ENCODE data around the gene INAFM2.

Gene INAFM2

DNA sequence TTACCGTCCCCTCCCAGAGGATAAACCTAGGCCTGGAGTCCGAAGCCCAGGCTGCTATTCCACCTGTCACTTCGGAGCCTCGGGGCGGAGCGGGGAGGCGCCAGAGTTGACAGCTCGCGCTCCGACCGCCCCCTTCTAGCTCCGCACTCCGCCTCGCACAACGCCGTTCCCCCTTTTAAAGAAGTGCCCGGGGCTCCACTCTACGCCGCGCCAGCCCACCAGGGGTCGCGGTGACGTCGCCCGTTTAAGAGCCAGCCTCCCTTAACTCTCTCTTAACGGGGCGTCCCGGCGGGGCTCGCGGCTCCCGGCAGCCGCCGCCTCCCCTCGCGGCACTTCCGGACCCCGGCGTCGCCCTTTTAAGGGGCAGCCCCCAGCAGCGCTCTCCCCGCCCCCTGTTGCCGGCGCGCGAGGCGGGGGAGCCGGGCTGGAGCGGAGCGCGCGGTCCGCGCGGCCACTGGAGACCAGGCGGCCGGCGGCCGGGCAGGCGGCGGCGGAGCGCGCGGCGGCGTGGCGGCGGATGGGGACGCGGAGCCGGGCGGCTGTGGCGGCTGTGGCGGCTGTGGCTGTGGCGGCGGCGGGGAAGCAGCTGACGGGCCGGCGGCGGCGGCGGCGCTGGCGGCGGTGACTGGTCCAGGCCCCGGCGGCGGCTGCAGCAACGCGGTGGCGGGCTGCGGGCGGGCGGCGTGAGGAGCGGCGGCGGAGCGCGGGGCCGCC lies at the start of gene INAFM2:
Gene INAFM2 (plus strand): TSS at position 454 of the 714 bp plus-strand sequence. CDS start 364 bp downstream, outside the sequence.
- peak; percentile 89 for DNase-seq (ENCODE audit: low spot score)

DNA sequence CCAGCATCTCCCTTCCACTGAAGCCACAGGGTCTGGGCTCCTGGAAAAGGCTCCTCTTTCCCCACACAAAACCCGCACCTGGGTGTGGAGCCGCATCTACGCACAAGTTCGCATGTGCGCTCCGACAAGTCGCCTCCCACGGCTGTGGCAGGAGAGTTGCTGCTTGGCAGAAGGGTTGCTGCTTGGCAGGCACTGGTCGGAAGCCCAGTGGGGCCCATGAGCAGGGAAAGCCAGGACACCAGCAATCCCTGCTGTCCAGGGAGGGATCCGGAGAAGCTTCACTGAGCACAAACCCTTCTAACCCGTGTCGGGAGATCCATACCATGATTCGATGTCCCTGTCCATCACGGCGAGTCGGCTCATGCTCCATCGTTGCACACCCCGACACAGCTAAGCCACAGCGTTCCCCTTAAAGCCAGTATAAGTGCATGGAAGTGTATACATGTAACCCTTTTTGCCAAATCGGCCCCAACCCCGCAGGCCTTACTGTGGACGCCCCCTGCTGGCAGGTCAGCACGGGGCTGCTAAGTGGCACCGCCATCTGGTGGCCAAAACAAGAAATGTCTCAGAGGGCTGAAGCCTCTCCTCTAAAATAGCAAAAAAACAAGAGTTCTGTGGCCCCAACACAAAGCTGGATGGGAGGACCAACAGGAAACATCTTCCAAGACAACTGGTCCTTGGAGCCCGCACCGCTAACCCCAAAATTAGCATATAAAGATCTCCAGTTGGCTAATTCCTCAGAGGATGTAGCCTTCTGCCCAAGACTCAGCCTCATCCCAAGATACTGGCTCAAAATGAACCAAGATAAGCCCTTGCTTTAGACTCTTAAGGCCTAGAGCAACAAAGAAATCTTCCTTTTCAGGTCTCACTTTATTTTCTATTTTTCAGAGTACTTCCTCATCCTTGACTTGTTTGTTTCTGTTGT lies 48.9 kb upstream of the INAFM2 start:
- DNase-seq (ENCODE audit: low spot score): peak; percentile 75

DNA sequence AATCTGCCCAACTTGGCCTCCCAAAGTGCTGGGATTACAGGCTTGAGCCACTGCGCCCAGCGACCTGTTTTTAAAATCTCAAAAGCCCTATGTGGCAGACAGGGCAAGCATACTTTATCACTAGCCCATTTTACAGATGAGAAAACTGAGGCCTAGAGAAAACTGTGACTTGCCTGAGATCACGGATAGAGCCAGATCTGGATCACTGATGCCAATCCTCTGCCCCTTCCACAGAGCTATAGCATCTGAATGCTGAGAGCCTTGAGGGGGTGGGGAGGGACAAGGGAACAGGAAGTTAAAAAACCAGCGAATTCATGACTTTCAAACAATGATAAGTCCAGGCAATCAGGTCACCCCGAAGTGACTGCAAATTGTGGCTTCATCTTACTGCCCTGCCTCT lies 48.0 kb upstream of the INAFM2 start:
- DNase-seq (ENCODE audit: low spot score): no peak

DNA sequence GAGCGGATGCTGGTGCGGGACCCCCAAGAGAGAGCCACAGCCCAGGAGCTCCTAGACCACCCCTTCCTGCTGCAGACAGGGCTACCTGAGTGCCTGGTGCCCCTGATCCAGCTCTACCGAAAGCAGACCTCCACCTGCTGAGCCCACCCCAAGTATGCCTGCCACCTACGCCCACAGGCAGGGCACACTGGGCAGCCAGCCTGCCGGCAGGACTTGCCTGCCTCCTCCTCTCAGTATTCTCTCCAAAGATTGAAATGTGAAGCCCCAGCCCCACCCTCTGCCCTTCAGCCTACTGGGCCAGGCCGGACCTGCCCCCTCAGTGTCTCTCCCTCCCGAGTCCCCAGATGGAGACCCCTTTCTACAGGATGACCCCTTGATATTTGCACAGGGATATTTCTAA lies 47.5 kb upstream of the INAFM2 start:
- DNase-seq (ENCODE audit: low spot score): no peak

DNA sequence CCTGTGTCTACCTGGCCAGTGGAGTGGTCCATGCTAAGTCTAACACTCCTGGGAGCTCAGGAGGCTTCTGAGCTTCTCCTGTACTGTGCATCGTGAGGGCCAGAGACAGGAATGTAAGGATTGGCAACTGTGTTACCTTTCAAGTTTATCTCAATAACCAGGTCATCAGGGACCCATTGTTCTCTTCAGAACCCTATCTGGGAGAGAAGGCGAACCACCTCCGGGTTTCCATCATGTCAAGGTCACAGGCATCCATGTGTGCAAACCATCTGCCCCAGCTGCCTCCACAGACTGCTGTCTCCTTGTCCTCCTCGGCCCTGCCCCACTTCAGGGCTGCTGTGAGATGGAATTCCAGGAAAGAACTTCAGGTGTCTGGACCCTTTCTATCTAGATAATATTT lies 46.6 kb upstream of the INAFM2 start:
- no peak for DNase-seq (ENCODE audit: low spot score)

DNA sequence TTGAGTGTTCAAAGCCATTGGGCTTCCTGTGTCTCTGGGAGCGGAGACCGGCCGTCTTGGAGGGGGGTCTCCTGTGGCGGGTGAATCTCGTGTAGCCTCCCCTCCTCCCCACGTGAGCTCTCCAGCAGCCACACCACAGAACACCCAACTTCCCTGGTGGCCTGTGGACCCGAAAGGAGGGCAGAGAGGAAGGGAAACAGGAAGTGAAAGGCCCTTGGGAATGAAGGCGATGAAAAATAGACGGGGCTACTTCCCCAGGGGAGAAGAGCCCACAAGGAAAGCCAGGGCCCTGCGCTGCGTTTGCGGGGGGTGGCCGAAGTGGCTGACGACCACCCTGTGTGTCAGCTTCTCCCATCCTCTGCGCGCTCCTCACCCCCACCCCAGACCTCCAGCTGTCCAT lies 46.0 kb upstream of the INAFM2 start:
- DNase-seq (ENCODE audit: low spot score): no peak

DNA sequence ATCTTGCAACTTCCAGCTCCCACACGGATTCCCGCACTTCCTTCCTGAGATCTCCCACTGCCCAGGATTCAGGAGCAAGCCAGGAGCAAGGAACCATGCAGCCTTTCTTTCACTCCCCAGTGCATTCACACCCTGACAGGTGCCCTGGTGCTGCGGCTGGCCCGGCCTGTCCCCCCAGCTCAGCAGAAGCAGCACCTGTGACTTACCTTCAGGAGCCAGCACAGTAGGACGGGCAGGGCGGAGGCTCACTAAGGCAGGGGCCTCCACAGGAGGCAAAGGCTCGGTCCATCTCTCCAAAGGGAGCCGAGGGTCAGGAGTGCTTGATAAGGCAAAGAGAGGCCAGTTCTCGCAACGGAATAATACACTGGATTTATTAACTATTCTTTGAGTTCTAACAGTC lies 45.5 kb upstream of the INAFM2 start:
- DNase-seq (ENCODE audit: low spot score): no peak

DNA sequence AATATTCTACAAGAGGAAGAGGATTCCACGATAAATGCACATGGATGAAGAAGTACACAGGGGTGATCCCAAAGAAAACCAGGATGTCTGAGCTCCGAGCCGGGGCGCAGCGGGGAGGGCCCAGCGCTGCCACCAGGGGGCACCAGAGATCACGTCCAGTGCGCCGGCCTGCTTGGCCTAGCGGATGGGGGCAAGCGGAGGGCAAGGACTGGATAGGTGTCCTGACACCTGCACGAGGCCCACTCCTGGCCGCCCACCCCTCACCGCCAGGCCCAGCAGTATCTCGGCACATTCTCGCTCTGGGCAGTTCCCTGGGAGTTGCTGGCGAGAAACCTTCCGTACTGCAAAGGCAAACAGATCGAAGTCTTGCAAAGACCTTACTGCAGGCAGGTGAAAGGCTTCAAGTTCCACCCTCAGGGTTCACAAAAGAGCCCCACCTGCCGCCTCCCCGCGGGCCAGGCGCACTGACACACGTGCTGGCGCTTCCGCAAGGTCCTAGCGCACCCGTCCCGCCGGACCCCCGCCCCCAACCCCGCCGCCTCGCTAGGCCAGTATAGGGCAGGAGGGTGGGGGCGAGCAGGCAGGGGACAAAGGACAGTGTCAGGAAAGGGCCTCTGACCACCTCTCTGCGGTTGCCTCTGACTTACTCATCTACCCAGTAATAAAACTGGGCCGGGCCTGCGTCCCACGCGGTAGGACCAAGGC lies 43.9 kb upstream of the INAFM2 start:
- DNase-seq (ENCODE audit: low spot score): peak; percentile 83

DNA sequence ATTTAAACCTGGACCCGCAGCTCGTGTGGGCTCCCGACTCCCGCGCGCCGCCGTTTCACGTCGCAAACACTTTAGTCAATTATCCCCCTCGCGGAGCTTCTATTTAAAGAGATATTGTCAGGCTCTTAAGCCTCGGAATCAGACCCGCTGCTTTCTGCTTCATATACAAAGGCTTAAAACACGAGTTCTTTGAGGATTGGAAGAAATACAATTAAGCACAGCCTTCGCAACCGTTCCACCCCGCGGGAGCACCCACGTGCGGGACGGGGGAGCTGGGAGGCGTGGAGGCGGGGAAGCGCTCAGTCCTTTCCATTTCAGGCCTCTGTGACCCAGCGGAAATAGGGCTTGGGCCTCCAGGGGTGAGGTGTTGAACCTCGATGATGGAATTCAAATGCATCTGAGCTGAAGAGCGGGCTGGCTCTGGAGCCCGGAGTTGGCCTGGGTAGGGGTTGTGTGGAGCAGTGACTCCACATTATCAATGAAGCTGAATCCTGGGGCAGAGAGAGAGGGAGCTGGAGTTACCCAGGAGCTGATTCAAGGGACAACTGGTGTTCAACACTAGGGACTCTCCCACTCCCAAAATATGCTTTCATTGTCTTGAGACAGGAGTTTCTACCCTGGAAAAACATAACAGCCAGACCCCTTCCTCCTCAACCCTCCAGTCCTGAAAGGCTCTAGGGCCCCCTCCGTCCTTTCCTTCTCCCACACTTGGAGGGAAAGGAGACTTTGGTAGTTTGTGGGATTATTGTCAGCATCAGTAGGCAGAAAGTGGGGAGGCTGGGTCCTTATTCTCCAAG lies 43.0 kb upstream of the INAFM2 start:
- DNase-seq (ENCODE audit: low spot score): no peak

GRCh38 chr15:40281057-40281800 lies 42.3 kb upstream of the INAFM2 start:
- no peak for DNase-seq (ENCODE audit: low spot score)

GRCh38 chr15:40281801-40282146 lies 41.7 kb upstream of the INAFM2 start:
- no peak for DNase-seq (ENCODE audit: low spot score)

GRCh38 chr15:40282147-40282868 lies 41.2 kb upstream of the INAFM2 start:
- DNase-seq (ENCODE audit: low spot score): peak; percentile 90

GRCh38 chr15:40282869-40283614 lies 40.5 kb upstream of the INAFM2 start, which contains the start of gene ANKRD63:
ANKRD63 (minus strand) TSS chr15:40283064; CDS start chr15:40282586, 478 bp downstream.
- peak; percentile 79 for DNase-seq (ENCODE audit: low spot score)

DNA sequence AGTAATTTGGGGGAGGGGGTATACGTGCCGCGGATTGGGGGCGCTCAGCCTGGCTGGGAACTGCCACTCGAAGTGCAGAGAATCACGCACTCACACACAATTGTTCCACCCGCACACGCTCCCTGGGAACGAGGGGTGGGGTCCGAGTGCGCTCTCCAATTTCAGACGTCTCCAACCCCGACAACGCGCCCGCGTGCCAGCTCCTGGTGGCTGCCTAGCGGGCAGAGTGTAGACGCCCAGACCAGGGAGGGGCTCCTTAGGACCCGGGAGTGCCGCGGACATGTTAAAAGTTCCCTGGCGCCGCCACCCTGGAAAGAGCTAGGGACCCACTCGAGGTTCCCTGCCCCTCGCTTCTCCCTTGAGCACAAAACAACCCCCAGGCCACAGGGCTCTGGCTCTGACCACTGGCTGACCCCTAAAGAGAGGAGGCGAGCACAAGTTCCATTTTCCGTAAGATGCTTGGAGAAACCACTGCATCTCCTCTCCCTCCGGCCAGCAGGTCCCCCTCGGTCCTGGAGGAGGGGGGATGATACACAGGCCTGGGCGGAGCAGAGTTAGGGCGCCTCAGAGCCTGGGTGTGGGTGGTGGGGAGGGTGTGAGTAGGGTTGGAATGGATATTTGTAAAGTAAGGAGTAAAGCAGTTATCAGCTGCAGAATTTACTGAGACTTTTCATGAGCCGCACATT lies 39.7 kb upstream of the INAFM2 start:
- DNase-seq (ENCODE audit: low spot score): no peak

- DNase-seq (ENCODE audit: low spot score): no peak
Observed at GRCh38 chr15:40285151-40285550, 38.3 kb upstream of the INAFM2 start.

GRCh38 chr15:40285554-40286011 lies 37.9 kb upstream of the INAFM2 start:
- no peak for DNase-seq (ENCODE audit: low spot score)

DNA sequence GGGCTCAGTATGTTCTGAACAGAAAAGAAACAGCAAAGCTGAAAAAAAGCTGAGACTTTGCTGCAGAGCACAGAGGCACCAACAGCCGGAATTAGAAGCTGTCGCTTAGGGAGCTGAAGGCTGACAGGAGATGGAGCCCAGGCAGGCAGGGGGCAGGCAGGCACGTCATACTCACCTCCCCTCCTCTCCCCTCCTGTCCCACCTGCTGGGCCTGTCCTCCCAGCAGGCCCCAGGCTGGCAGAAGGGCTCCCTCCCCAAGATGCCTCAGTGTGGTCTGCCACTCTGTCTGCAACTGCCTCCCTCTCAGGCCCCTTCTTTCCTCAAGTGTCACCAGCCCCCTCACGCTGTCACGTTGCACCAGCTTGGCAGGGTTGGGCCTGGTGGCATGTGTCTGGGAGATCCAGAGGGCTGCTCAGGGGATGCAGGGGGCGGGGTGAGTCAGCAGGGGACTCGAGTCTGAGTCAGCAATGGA lies 37.4 kb upstream of the INAFM2 start:
- DNase-seq (ENCODE audit: low spot score): no peak

DNA sequence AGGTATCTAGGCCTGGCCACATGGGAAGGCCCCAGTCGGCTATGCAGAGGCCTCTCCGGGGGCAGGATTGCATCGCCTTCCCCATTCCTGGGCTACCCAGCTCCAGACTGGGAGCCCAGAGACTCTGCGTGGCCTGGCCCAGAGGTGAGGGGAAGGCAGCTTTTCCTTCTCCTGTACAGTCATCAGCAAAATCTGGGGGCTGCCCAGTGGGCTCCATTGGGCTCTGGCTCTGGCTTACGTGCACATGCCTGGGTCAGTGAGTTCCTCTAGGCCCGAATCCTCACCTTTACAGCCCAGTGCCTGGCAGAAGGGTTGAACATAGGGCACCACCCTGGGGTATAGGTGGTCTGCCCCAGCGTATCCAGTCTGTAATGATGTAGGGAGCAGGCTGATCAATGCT lies 36.7 kb upstream of the INAFM2 start:
- DNase-seq (ENCODE audit: low spot score): no peak

GRCh38 chr15:40287505-40287904 lies 36.0 kb upstream of the INAFM2 start:
- DNase-seq (ENCODE audit: low spot score): no peak
